ENCODE results near the gene CNTN1. TPM values are rescaled to one million over a fixed set of nuclear protein-coding genes. Genes with fewer than 3 reads are reported as not detected.

The CNTN1 gene
- total and polyA plus RNA-seq, 2 of the 13 experiments (the other 11 are each of a cell fraction or from before 2014, with no cell fraction given): 0.01 to 0.07 TPM

DNA sequence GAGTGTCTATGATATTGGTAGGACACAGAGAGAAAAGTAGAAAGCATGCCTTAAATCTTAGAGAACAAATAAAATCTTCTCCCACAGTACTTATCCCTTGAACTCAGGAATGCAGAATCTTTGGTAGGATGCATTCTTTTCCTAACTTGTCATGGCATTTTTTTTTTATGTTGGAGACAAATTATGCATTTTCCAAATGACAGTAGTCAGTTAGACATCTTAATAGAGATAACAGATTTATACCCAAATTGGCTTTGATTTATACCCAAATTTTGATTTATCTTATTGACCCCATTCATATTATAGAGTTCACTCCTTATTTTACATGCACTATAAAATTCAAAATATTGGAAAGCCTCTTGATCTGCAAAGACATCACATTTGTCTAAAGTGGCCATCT, 132.9 kb downstream of the CNTN1 start (continued):
- no peak for TF ChIP-seq ZNF17 (CRISPR knock-in tag; IDR thresholded peaks at IDR 0.05)
- TF ChIP-seq ZNF878 (CRISPR knock-in tag; IDR thresholded peaks at IDR 0.05): no peak
- no peak for TF ChIP-seq FOXO1 (CRISPR knock-in tag; IDR thresholded peaks at IDR 0.05)

DNA sequence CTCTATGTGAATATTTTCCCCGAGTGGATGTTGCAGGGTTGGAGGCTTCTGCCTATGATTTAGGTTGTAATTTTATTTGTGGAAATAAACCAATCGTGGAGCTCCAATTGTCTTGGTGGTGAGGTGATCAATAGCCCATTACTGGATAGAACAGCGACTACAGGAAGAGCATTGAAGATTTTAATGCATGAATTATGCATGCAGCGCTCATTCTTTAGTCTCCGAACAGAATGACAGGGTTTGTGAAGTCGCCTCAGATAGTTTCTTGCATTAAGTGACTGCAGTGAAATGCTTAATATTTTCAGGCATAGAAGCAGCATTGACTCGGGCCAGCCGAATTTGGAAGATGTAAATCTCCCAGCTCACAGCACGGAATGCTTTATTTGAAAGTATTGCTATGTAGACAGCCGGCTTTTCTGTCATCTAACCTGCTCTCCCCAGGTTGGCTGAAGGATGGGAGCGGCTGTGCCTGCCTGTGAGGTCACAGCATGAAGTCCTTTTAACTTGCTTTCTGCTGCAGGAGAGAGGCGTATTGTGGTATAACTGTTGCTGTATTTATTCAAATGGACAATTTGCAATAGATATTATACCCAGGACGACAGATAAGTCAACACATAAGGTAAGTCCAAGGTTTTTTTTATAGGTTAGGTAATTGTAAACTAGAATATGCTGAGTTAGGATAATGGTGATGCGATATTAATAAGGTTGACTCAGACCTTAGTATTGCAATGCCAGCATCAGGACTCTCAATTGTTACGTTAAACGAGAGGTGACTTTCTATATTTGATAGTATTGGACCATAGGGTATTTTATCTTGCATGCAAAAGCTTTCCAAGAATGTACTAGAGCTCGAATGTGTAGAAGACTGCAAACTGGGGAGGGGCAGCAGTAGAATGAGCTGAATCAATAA, 135.7 kb downstream of the CNTN1 start:
- no peak overlapping the region for H3K4me3 ChIP-seq (replicated peaks in 1 of 3; ENCODE audit: insufficient read depth in 1 of 3, low read depth in 2 of 3, low read length in 3 of 3)
- H2AFZ ChIP-seq (ENCODE audit: low read length): no peak overlapping the region
- no peaks in the 10 kb centered on the region for H3K36me3 ChIP-seq (replicated peaks in 1 of 2; ENCODE audit: control insufficient read depth in 1 of 2, insufficient read depth in 2 of 2, low read length in 2 of 2)
- in situ Hi-C loops (cut with HindIII; ENCODE audit: extremely low pct_ligation_motif_present, low pct_unique_long_range_greater_than_20kb): no loop called here
- no peak overlapping the region for H3K9ac ChIP-seq (ENCODE audit: insufficient read depth, low read depth, low read length)
- CTCF ChIA-PET (ENCODE audit: low intra/inter-chr PET ratio, low total read pairs): no interaction called here
- BruUV-seq (replicated peaks): no TSS peak
- no peaks in the 10 kb centered on the region for H3K9me3 ChIP-seq (ENCODE audit: low read length)
- H3K27me3 ChIP-seq (ENCODE audit: control insufficient read depth in 1 of 2, insufficient read depth in 2 of 2, low read length in 2 of 2): no peaks in the 10 kb centered on the region
- ATAC-seq (no peak), DNase-seq (ENCODE audit: low spot score) (no peak), FAIRE-seq (no peak)
- intact Hi-C loops (cut with micrococcal nuclease; ENCODE audit: unreplicated experiment): no loop called here
- H3K4me2 ChIP-seq (ENCODE audit: low read depth, low read length): no peak overlapping the region
- H3K4me1 ChIP-seq (ENCODE audit: insufficient read depth, low read length): no peaks in the 10 kb centered on the region
- POLR2A ChIA-PET: no interaction called here
- TF ChIP-seq MAFF (IDR thresholded peaks at IDR 0.05; ENCODE audit: low read depth, low read length) (peak; percentile 66), MAFK (conservative IDR thresholded peaks at IDR 0.05 in 1 of 2, IDR thresholded peaks at IDR 0.05 in 1 of 2; ENCODE audit: low read length in 2 of 2) (peak; percentile 53 to 76; a peak in 3 of 4 replicates)
- TF ChIP-seq, protein P1, sequence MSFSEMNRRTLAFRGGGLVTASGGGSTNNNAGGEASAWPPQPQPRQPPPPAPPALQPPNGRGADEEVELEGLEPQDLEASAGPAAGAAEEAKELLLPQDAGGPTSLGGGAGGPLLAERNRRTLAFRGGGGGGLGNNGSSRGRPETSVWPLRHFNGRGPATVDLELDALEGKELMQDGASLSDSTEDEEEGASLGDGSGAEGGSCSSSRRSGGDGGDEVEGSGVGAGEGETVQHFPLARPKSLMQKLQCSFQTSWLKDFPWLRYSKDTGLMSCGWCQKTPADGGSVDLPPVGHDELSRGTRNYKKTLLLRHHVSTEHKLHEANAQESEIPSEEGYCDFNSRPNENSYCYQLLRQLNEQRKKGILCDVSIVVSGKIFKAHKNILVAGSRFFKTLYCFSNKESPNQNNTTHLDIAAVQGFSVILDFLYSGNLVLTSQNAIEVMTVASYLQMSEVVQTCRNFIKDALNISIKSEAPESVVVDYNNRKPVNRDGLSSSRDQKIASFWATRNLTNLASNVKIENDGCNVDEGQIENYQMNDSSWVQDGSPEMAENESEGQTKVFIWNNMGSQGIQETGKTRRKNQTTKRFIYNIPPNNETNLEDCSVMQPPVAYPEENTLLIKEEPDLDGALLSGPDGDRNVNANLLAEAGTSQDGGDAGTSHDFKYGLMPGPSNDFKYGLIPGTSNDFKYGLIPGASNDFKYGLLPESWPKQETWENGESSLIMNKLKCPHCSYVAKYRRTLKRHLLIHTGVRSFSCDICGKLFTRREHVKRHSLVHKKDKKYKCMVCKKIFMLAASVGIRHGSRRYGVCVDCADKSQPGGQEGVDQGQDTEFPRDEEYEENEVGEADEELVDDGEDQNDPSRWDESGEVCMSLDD (CRISPR knock-in tag; IDR thresholded peaks at IDR 0.05; ENCODE audit: borderline replicate concordance): no peak
- no peak overlapping the region for H3K27ac ChIP-seq (ENCODE audit: extremely low read length, insufficient read depth, low read length)
- 2% methylated on average over 15 of the region's 17 CpGs for WGBS (ENCODE audit: low lambda C conversion rate)
- H3K79me2 ChIP-seq (ENCODE audit: insufficient read depth, low read length): no peaks in the 10 kb centered on the region
- H4K20me1 ChIP-seq (ENCODE audit: insufficient read depth, low read length): no peaks in the 10 kb centered on the region

Measured in HepG2 (cell line).